K562 (cell line): ENCODE data around the gene FUT9. TPM values are rescaled to one million over a fixed set of nuclear protein-coding genes. Genes with fewer than 3 reads are reported as not detected.

ENCODE experiments used
- ATAC-seq: fragments of 200-7000 bp; cut with Tn5 transposase; 3 replicates; pipeline ENCODE4 v1.9.1; 2020; ENCODE audit warnings: moderate library complexity
- BruUV-seq: library from RNA; stranded (reverse); fragments of 400-500 nt; replicated peaks from 2 replicates; lab custom pipeline; 2021; lab: Mats Ljungman, UMichigan
- CTCF ChIA-PET: fragments of 300-600 bp; formaldehyde crosslinking; extraction: SDS; loops from one replicate; lab custom pipeline; 2021; ENCODE audit warnings: low intra/inter-chr PET ratio; lab: Yijun Ruan, JAX
- POLR2A ChIA-PET: fragments of 300-600, 350-650 bp; sonication (Branson Sonifier 250); formaldehyde crosslinking; extraction: SDS; loops from one replicate; lab custom pipeline; 2021; ENCODE audit warnings: antibody characterized with exemption, inconsistent platforms; lab: Yijun Ruan, JAX
- DNase-seq, 4 experiments: peaks; one replicate each; pipeline versions ENCODE4 v3.0.0 to v3.0.0-alpha.2; 2011 to 2018; ENCODE audit warnings: low spot score in 3 of 4, mixed read lengths in 3 of 4; ENCODE audit errors: extremely low read depth in 1 of 4
- FAIRE-seq: peaks from 2 replicates; lab custom pipeline; 2011; peaks lifted over from hg19 to GRCh38; lab: Jason Lieb, UNC
- H2AFZ ChIP-seq: 2 replicates; pipeline ENCODE4 v1.6.0; 2011; ENCODE audit warnings: low read depth, low read length, control low read depth, inconsistent platforms
- H3K27ac ChIP-seq: fragments of 200-600 bp; 3 replicates; pipeline ENCODE4 v1.8.0; 2011; ENCODE audit warnings: low read depth, mild to moderate bottlenecking, control low read depth, inconsistent platforms, low read length, moderate library complexity, mixed read lengths; ENCODE audit errors: extremely low read depth
- H3K27me3 ChIP-seq, 2 experiments: fragments of 300-600 bp in 1 of 2; 2 replicates in 1 of 2; 3 replicates in 1 of 2; pipeline versions ENCODE4 v1.6.0 to v1.8.0; 2011; ENCODE audit warnings: inconsistent platforms in 2 of 2, low read length in 2 of 2, mild to moderate bottlenecking in 1 of 2, mixed read lengths in 1 of 2, moderate library complexity in 1 of 2; ENCODE audit not compliant: control insufficient read depth in 2 of 2, insufficient read depth in 2 of 2
- H3K36me3 ChIP-seq: fragments of 300-600 bp; 3 replicates; pipeline ENCODE4 v1.8.0; 2011; ENCODE audit warnings: mild to moderate bottlenecking, low read length, inconsistent platforms; ENCODE audit not compliant: control insufficient read depth, insufficient read depth
- H3K4me1 ChIP-seq, 2 experiments: fragments of 200-600 bp in 1 of 2; replicated peaks in 1 of 2; 2 replicates in 1 of 2; 3 replicates in 1 of 2; pipeline versions ENCODE4 v1.5.1 to v1.8.0; 2011; ENCODE audit warnings: inconsistent platforms in 2 of 2, low read length in 2 of 2, mild to moderate bottlenecking in 1 of 2, mixed read lengths in 1 of 2, moderate library complexity in 1 of 2; ENCODE audit not compliant: control insufficient read depth in 2 of 2, insufficient read depth in 2 of 2
- H3K4me2 ChIP-seq: 2 replicates; pipeline ENCODE4 v1.6.1; 2011; ENCODE audit warnings: low read length, control low read depth, inconsistent platforms, mixed read lengths; ENCODE audit not compliant: insufficient read depth
- H3K4me3 ChIP-seq: fragments of 200-600 bp; sonication (generic), shearing (Covaris generic); 2 replicates; pipeline ENCODE4 v1.5.1; 2016; ENCODE audit warnings: control low read depth, inconsistent platforms
- H3K79me2 ChIP-seq: fragments of 200-600 bp; 3 replicates; pipeline ENCODE4 v1.8.0; 2011; ENCODE audit warnings: low read length, inconsistent platforms; ENCODE audit not compliant: control insufficient read depth, insufficient read depth
- H3K9ac ChIP-seq, 2 experiments: 2 replicates each; pipeline versions ENCODE4 v1.6.0 to v1.6.1; 2011; ENCODE audit warnings: low read depth in 2 of 2, low read length in 2 of 2, control low read depth in 1 of 2, inconsistent platforms in 1 of 2, mild to moderate bottlenecking in 1 of 2, mixed read lengths in 1 of 2; ENCODE audit not compliant: insufficient read depth in 1 of 2
- H3K9me1 ChIP-seq: one replicate; pipeline ENCODE4 v1.6.0; 2011; ENCODE audit warnings: inconsistent platforms, mild to moderate bottlenecking, low read length, moderate library complexity; ENCODE audit not compliant: control insufficient read depth, insufficient read depth
- H3K9me3 ChIP-seq: replicated peaks from 2 replicates; pipeline ENCODE4 v1.5.1; 2011; ENCODE audit warnings: low read depth, low read length, inconsistent platforms; ENCODE audit not compliant: control insufficient read depth, insufficient read depth
- H4K20me1 ChIP-seq: replicated peaks from 2 replicates; pipeline ENCODE4 v1.6.1; 2011; ENCODE audit warnings: low read length, inconsistent platforms, mixed read lengths; ENCODE audit not compliant: control insufficient read depth, insufficient read depth
- ARHGAP35 ChIP-seq: fragments of 450-650 bp; IDR thresholded peaks from 2 replicates; pipeline ENCODE4 v1.6.1; 2018; ENCODE audit not compliant: partially characterized antibody
- ARNT ChIP-seq, 2 experiments: fragments of 450-650 bp; IDR thresholded peaks; 2 replicates each; pipeline ENCODE4 v1.6.1; 2016; ENCODE audit warnings: mild to moderate bottlenecking in 1 of 2
- CAMTA2 ChIP-seq: fragments of 250-450 bp; sonication (Bioruptor Pico); conservative IDR thresholded peaks from 2 replicates; pipeline ENCODE4 v1.5.1; 2022
- CREM ChIP-seq: IDR thresholded peaks from 2 replicates; pipeline ENCODE4 v1.6.1; 2014; ENCODE audit warnings: antibody characterized with exemption, low read depth
- ETV1 ChIP-seq: fragments of 450-650 bp; conservative IDR thresholded peaks from 2 replicates; pipeline ENCODE4 v1.6.1; 2016; ENCODE audit warnings: missing genetic modification characterization, control low read depth, low read depth, missing compliant biosample characterization
- GABPB2 ChIP-seq: fragments of 250-450 bp; sonication (Bioruptor Pico); conservative IDR thresholded peaks from 2 replicates; pipeline ENCODE4 v1.5.1; 2021; ENCODE audit warnings: mild to moderate bottlenecking
- NFYB ChIP-seq: IDR thresholded peaks from 2 replicates; pipeline ENCODE4 v1.6.1; 2011; ENCODE audit warnings: mild to moderate bottlenecking, moderate library complexity; ENCODE audit not compliant: insufficient read length; ENCODE audit errors: extremely low read depth
- SNRNP70 ChIP-seq: fragments of 200-400 bp; formaldehyde crosslinking; optimal IDR thresholded peaks from 2 replicates; pipeline ENCODE3; 2017; ENCODE audit warnings: low read depth, low read length
- STAT5A ChIP-seq: IDR thresholded peaks from 2 replicates; pipeline ENCODE4 v1.6.1; 2012; ENCODE audit warnings: low read length, inconsistent platforms, borderline replicate concordance
- ZFP1 ChIP-seq: fragments of 450-650 bp; formaldehyde crosslinking; IDR thresholded peaks from 2 replicates; pipeline ENCODE4 v1.4.0; 2020; ENCODE audit warnings: mild to moderate bottlenecking, mixed read lengths
- ZNF699 ChIP-seq: fragments of 250-450 bp; sonication (Bioruptor Pico); IDR thresholded peaks from 2 replicates; pipeline ENCODE4 v1.8.0; 2021; ENCODE audit warnings: mild to moderate bottlenecking, moderate library complexity; ENCODE audit not compliant: insufficient replicate concordance
- ZNF764 ChIP-seq: fragments of 250-450 bp; sonication (Bioruptor Pico); IDR thresholded peaks from 2 replicates; pipeline ENCODE4 v1.4.0; 2020; ENCODE audit warnings: low read depth, mild to moderate bottlenecking, moderate library complexity
- WGBS: fragments of 100-300 bp; shearing (Covaris generic); methylation state at CpG from one replicate; pipeline ENCODE4 v1.1.6; 2016; ENCODE audit warnings: low coverage, mixed read lengths; ENCODE audit not compliant: insufficient coverage; ENCODE audit errors: missing lambda C conversion rate; 5-methylcytosine and 5-hydroxymethylcytosine counted together
- in situ Hi-C: fragments of 300-500 bp; cut with MboI; formaldehyde crosslinking; loops from 4 replicates; pipeline ENCODE4 v1.15.0; 2018; ENCODE audit warnings: inconsistent platforms, mixed read lengths
- intact Hi-C: fragments of 100-400 bp; cut with micrococcal nuclease; formaldehyde crosslinking; loops from 2 replicates; pipeline ENCODE4 v1.14.2; 2022
- polyA plus RNA-seq, 8 experiments: library from polyadenylated mRNA; depleted of rRNA in 4 of 8; stranded (reverse) in 5 of 8; unstranded in 3 of 8; fragments of >200 nt; fragmentation: Nextera tagmentation in 2 of 8; fragmentation: Illumina TruSeq in 1 of 8; extraction: Ambion mirVana in 2 of 8; extraction: Trizol in 1 of 8; gene quantifications; 2 replicates each; pipeline versions ENCODE4 v1.2.1 to v1.2.3, GENCODE V29; 2011 to 2014; ENCODE audit warnings: inconsistent platforms in 1 of 8, missing spikeins in 1 of 8
- total RNA-seq, 7 experiments: library from RNA; depleted of rRNA in 6 of 7; stranded (reverse); fragments of >200 nt in 6 of 7; fragmentation: Illumina TruSeq in 2 of 7; extraction: Trizol in 2 of 7; gene quantifications; 2 replicates each; pipeline versions ENCODE4 v1.2.1 to v1.2.3, GENCODE V29; 2011 to 2021; ENCODE audit warnings: low replicate concordance in 1 of 7

The FUT9 gene
- total and polyA plus RNA-seq, 9 of the 15 experiments (the other 6 are each of a cell fraction or from before 2014, with no cell fraction given): not detected

DNA sequence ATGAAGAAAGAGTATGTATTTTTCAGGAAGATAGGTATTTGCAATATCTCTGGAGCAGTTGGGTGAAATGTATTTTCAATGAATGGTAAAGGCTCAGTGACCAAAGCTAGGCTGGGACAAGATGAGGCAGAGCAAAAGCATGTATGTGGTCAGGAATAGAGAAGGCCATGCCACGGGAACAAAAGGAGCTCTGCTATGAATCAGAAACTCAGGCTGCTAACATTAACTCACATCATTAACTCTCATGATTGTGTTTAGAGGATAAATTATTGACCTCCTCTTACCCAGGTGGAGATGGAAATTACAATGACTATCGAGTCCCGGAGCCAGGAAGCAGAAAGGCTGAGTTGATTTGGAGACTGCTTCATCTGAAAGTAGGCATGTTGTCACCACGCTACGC, 220.2 kb downstream of the FUT9 start (continued):
- TF ChIP-seq STAT5A (no peak), ZNF699 (no peak), GABPB2 (CRISPR knock-in tag) (no peak), CAMTA2 (CRISPR knock-in tag) (no peak), CREM (no peak), ZFP1 (CRISPR knock-in tag) (no peak), SNRNP70 (no peak), ETV1 (tag) (no peak), NFYB (no peak), ZNF764 (CRISPR knock-in tag) (no peak)

DNA sequence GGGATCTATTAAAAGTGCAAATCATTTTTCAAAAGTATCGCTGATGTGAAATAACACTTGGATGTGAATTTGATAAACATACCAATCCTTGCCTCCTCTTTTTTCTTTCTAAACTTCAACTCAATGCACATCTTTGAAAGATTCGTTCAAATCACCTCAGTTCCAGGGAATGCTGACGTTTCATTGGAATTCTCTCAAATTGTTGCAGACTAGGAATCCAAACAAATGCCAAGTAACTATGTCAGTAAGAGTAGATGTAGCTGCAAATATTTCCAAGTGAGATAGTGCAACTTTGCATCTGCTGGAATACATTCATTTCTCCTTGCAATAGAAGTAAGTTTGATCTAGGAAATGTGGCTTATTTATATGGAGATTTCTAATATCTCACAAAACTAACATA, 220.7 kb downstream of the FUT9 start:
- ATAC-seq (no peak), DNase-seq (no peak), FAIRE-seq (no peak)
- Histone ChIP-seq H3K27ac (no peak overlapping the region), H4K20me1 (no peaks in the 10 kb centered on the region), H3K4me2 (no peak overlapping the region), H3K79me2 (no peaks in the 10 kb centered on the region), H3K9me1 (no peaks in the 10 kb centered on the region), H2AFZ (no peak overlapping the region), H3K4me1 (no peaks in the 10 kb centered on the region), H3K27me3 (no peaks in the 10 kb centered on the region), H3K36me3 (no peaks in the 10 kb centered on the region), H3K9me3 (no peaks in the 10 kb centered on the region), H3K4me3 (no peak overlapping the region), H3K9ac (no peak overlapping the region)
- in situ Hi-C loops: no loop called here
- POLR2A ChIA-PET: no interaction called here
- 0% methylated on average over 3 of the region's 3 CpGs for WGBS
- intact Hi-C loops: no loop called here
- BruUV-seq: no TSS peak
- TF ChIP-seq ARHGAP35 (no peak), ARNT (IDR thresholded peaks at IDR 0.05) (no peak)
- TF ChIP-seq, all 486 proteins: peak for 0
- CTCF ChIA-PET: no interaction called here
